B cell (primary cell): ENCODE measurements around the gene NPPC. TPM values are rescaled to one million over a fixed set of nuclear protein-coding genes. Genes with fewer than 3 reads are reported as not detected.

ENCODE experiments used
- ATAC-seq: fragments of 200-7000 bp; cut with Tn5 transposase; one replicate; pipeline ENCODE4 v1.10.0; 2021; ENCODE audit warnings: low read depth, mild to moderate bottlenecking, moderate number of reproducible peaks, moderate library complexity
- CTCF ChIA-PET: fragments of 350-600 bp; sonication (Branson Sonifier 250); formaldehyde crosslinking; loops from one replicate; lab custom pipeline; 2021; ENCODE audit warnings: antibody characterized with exemption, inconsistent platforms; lab: Charles Lee
- POLR2A ChIA-PET: fragments of 350-600 bp; sonication (Branson Sonifier 250); formaldehyde crosslinking; loops from one replicate; lab custom pipeline; 2021; ENCODE audit warnings: antibody characterized with exemption; lab: Charles Lee
- DNase-seq: peaks from one replicate; pipeline ENCODE4 v3.0.0; 2013
- H2AFZ ChIP-seq: 2 replicates; pipeline ENCODE4 v1.6.1; 2012; ENCODE audit warnings: mild to moderate bottlenecking, low read depth, low read length; ENCODE audit not compliant: insufficient read depth, poor library complexity, severe bottlenecking
- H3K27ac ChIP-seq, 2 donors: 1 replicate in 1 of 2; 2 replicates in 1 of 2; pipeline ENCODE4 v1.5.1; 2012 to 2013; ENCODE audit warnings: low read length in 2 of 2, mild to moderate bottlenecking in 2 of 2, moderate library complexity in 1 of 2
- H3K27me3 ChIP-seq, 4 experiments: fragments of 200-600 bp in 1 of 4; sonication (generic) in 1 of 4; replicated peaks in 1 of 4; 1 replicate in 2 of 4; 2 replicates in 2 of 4; pipeline versions ENCODE4 v1.6.1 to v1.7.0; 2013 to 2016; ENCODE audit warnings: low read length in 3 of 4, mild to moderate bottlenecking in 2 of 4, mixed read lengths in 1 of 4, moderate library complexity in 1 of 4; ENCODE audit not compliant: insufficient read depth in 4 of 4, control insufficient read depth in 3 of 4; ENCODE audit errors: control extremely low read depth in 1 of 4
- H3K36me3 ChIP-seq, 2 experiments: replicated peaks in 1 of 2; 1 replicate in 1 of 2; 2 replicates in 1 of 2; pipeline versions ENCODE4 v1.6.1 to v1.7.1; 2013; ENCODE audit warnings: low read length in 1 of 2; ENCODE audit not compliant: insufficient read depth in 2 of 2, control insufficient read depth in 1 of 2; ENCODE audit errors: control extremely low read depth in 1 of 2, extremely low read depth in 1 of 2
- H3K4me1 ChIP-seq, 2 donors: fragments of 200-600 bp in 1 of 2; sonication (generic) in 1 of 2; 1 replicate in 1 of 2; 2 replicates in 1 of 2; pipeline versions ENCODE4 v1.5.1 to v1.6.1; 2013 to 2017; ENCODE audit warnings: low read length in 2 of 2; ENCODE audit not compliant: control insufficient read depth in 2 of 2, insufficient read depth in 2 of 2
- H3K4me2 ChIP-seq: replicated peaks from 2 replicates; pipeline ENCODE3; 2012; ENCODE audit warnings: mild to moderate bottlenecking, low read depth, low read length; ENCODE audit not compliant: poor library complexity, severe bottlenecking
- H3K4me3 ChIP-seq, 5 experiments: fragments of 200-600 bp in 1 of 5; sonication (generic) in 1 of 5; 1 replicate in 3 of 5; 2 replicates in 2 of 5; pipeline versions ENCODE4 v1.5.1 to v1.7.0; 2011 to 2016; ENCODE audit warnings: low read length in 4 of 5, mild to moderate bottlenecking in 4 of 5, low read depth in 2 of 5, control low read depth in 1 of 5, moderate library complexity in 1 of 5; ENCODE audit not compliant: insufficient read depth in 1 of 5; ENCODE audit errors: control extremely low read depth in 1 of 5, extremely low read depth in 1 of 5
- H3K79me2 ChIP-seq: fragments of 200-600 bp; sonication (generic); one replicate; pipeline ENCODE4 v1.6.0; 2016; ENCODE audit warnings: low read length; ENCODE audit not compliant: control insufficient read depth, insufficient read depth
- H3K9ac ChIP-seq: fragments of 200-600 bp; sonication (generic); 2 replicates; pipeline ENCODE4 v1.6.1; 2017; ENCODE audit warnings: mild to moderate bottlenecking, low read length, moderate library complexity
- H3K9me3 ChIP-seq, 3 donors: one replicate each; pipeline versions ENCODE4 v1.6.1 to v1.7.1; 2013; ENCODE audit warnings: low read length in 2 of 3; ENCODE audit not compliant: control insufficient read depth in 2 of 3, insufficient read depth in 1 of 3; ENCODE audit errors: control extremely low read depth in 1 of 3
- H4K20me1 ChIP-seq: 2 replicates; pipeline ENCODE4 v1.6.0; 2012; ENCODE audit warnings: mild to moderate bottlenecking, low read length; ENCODE audit not compliant: insufficient read depth, control insufficient read depth, poor library complexity, severe bottlenecking
- H3K27ac Mint-ChIP-seq: one replicate; pipeline ENCODE4 v1.8.0; 2021; ENCODE audit warnings: mixed read lengths
- H3K27me3 Mint-ChIP-seq: one replicate; pipeline ENCODE4 v1.8.0; 2021; ENCODE audit warnings: mixed read lengths
- H3K4me1 Mint-ChIP-seq: one replicate; pipeline ENCODE4 v1.8.0; 2021; ENCODE audit warnings: mixed read lengths
- H3K4me3 Mint-ChIP-seq: one replicate; pipeline ENCODE4 v1.8.0; 2021; ENCODE audit warnings: mixed read lengths
- H3K9me3 Mint-ChIP-seq: one replicate; pipeline ENCODE4 v1.8.0; 2022; ENCODE audit warnings: mixed read lengths; ENCODE audit not compliant: insufficient read depth
- EZH2 ChIP-seq: IDR thresholded peaks from 2 replicates; pipeline ENCODE4 v1.6.1; 2012; ENCODE audit warnings: borderline replicate concordance, low read depth, mild to moderate bottlenecking, moderate library complexity, low read length; ENCODE audit not compliant: insufficient read depth, poor library complexity, severe bottlenecking
- WGBS: methylation state at CpG from one replicate; pipeline ENCODE4 v1.1.5; 2013; ENCODE audit warnings: missing lambda C conversion rate; ENCODE audit not compliant: insufficient coverage; 5-methylcytosine and 5-hydroxymethylcytosine counted together
- intact Hi-C: fragments of 100-400 bp; cut with micrococcal nuclease; formaldehyde crosslinking; loops from one replicate; pipeline ENCODE4 v1.10.0; 2022
- polyA plus RNA-seq: library from polyadenylated mRNA; depleted of rRNA; stranded (reverse); fragments of >200 nt; gene quantifications from 2 replicates; pipeline ENCODE4 v1.2.3, GENCODE V29; 2012
- total RNA-seq, 2 donors: library from RNA; stranded (reverse); fragments of 120-200 nt in 1 of 2; gene quantifications; 1 replicate in 1 of 2; 2 replicates in 1 of 2; pipeline versions ENCODE4 v1.2.3 to v1.2.4, GENCODE V29; 2013 to 2022
- TF ChIP-seq, protein P1 (sequence below): fragments of 200-600 bp; IDR thresholded peaks from one replicate; pipeline ENCODE4 v1.8.0; 2022; ENCODE audit warnings: antibody characterized with exemption, mild to moderate bottlenecking

The NPPC gene
- total and polyA plus RNA-seq, 2 donors (not counting 1 experiment from before 2014, with no cell fraction given) = 0.33 to 0.71 TPM

DNA sequence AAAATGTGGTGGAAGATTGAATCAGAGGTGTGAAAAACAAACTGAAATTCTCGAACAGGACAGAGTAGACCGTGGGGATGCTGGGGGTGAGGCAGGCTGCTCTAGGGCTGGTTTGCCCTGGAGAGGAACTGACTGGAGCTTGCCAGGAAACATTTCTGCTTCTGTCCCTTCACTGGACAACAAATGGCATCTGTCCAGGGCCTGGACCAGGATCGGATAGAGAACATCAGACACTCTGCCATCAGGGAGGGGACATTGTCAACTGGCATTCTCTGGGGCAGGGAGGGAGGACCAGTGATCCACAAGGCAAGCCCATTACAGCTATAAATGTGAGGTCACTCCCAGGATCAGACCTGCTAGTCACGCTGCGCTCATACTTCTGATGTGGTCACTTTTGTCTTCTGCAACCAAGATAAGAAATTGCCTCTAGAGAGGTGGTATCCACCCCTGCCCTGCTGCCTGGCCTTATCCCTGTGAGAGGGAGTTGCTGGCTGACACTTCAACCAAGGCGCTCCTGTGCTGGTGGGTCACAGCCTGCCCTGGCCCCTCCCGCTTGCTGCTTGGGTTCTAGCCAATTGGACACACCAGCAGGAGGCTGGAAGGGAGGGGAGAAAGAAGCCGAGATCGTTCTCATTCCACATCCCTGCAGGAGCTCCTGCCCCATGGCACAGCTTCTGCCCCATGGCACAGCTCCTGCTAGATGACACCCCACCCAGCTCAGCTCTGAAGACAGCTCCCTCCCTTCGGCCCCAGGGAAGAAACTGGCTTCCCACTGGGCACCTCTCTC lies 8.7 kb downstream of the NPPC start:
- TF ChIP-seq, protein P1, sequence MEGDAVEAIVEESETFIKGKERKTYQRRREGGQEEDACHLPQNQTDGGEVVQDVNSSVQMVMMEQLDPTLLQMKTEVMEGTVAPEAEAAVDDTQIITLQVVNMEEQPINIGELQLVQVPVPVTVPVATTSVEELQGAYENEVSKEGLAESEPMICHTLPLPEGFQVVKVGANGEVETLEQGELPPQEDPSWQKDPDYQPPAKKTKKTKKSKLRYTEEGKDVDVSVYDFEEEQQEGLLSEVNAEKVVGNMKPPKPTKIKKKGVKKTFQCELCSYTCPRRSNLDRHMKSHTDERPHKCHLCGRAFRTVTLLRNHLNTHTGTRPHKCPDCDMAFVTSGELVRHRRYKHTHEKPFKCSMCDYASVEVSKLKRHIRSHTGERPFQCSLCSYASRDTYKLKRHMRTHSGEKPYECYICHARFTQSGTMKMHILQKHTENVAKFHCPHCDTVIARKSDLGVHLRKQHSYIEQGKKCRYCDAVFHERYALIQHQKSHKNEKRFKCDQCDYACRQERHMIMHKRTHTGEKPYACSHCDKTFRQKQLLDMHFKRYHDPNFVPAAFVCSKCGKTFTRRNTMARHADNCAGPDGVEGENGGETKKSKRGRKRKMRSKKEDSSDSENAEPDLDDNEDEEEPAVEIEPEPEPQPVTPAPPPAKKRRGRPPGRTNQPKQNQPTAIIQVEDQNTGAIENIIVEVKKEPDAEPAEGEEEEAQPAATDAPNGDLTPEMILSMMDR = no peak
- TF ChIP-seq EZH2 = no peak
- Mint-ChIP-seq H3K4me3 (no peak overlapping the region), H3K27ac (no peak overlapping the region), H3K4me1 (no peaks in the 10 kb centered on the region), H3K27me3 (peaks cover 11% of the 10 kb centered on the region), H3K9me3 (no peaks in the 10 kb centered on the region)
- H3K4me2 ChIP-seq = no peak overlapping the region
- H3K9me3 ChIP-seq = no peaks in the 10 kb centered on the region
- H3K4me1 ChIP-seq = no peaks in the 10 kb centered on the region
- no peaks in the 10 kb centered on the region for H4K20me1 ChIP-seq
- POLR2A ChIA-PET = no interaction called here
- H3K36me3 ChIP-seq = no peaks in the 10 kb centered on the region
- peaks cover 0 to 3% (median 0%) of the 10 kb centered on the region in 4 experiments for H3K27me3 ChIP-seq
- ATAC-seq (no peak), DNase-seq (no peak)
- no peaks in the 10 kb centered on the region for H3K79me2 ChIP-seq
- H3K27ac ChIP-seq = no peak overlapping the region
- no peak overlapping the region for H3K9ac ChIP-seq
- 90% methylated on average over 8 of the region's 10 CpGs for WGBS
- H3K4me3 ChIP-seq = no peak overlapping the region
- CTCF ChIA-PET = interaction anchor here (1.5 kb wide), 1 partner anchor 13 kb away, joined by 3 read pairs; no protein-coding TSS in a partner anchor
- no peak overlapping the region for H2AFZ ChIP-seq
- intact Hi-C loops = no loop called here

DNA sequence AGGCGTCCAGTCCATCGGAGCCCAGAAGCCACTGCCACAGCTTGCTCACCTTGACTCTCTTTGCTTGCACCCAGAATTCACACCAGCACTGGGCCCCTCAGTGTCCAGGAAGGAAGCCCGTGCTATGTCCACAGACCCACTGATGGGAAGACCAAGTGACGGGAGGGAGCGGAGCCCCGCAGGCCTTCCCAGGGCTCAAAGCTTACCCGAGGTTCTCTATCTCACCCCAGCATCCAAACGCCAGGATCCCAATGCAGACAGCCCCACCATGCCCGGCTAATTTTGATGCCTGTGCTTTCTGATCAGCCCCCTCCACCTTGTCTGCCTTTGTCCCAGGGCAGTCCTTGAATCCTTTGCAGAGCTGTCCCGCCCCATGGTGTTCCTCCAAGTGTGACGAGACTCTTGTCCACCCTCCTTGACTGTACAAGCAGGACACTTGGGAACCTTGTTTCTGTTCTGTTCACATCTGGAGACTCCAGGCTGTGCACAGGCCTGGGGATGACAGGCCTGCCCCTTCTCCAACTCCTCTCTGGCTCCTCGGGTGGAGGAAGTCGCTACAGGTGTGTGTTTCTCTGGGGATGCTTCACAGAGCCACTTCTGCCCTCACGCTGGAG lies 12.0 kb downstream of the NPPC start:
- Histone ChIP-seq H3K4me3 (no peak overlapping the region), H3K79me2 (no peaks in the 10 kb centered on the region), H3K4me2 (no peak overlapping the region), H3K9me3 (no peaks in the 10 kb centered on the region), H2AFZ (no peak overlapping the region), H3K27me3 (no peaks in the 10 kb centered on the region), H3K4me1 (peaks cover 4 to 5% of the 10 kb centered on the region in 2 donors), H4K20me1 (no peaks in the 10 kb centered on the region), H3K27ac (no peak overlapping the region), H3K9ac (no peak overlapping the region), H3K36me3 (no peaks in the 10 kb centered on the region)
- H3K4me3 Mint-ChIP-seq = no peak overlapping the region
- intact Hi-C loops = no loop called here
- peaks cover 7% of the 10 kb centered on the region for H3K4me1 Mint-ChIP-seq
- DNase-seq = no peak
- ChIA-PET POLR2A (no interaction called here), CTCF (no interaction called here)
- peaks cover 8% of the 10 kb centered on the region for H3K27me3 Mint-ChIP-seq
- no peaks in the 10 kb centered on the region for H3K9me3 Mint-ChIP-seq
- WGBS = 86% methylated on average over 9 of the region's 14 CpGs
- no peak for ATAC-seq
- H3K27ac Mint-ChIP-seq = no peak overlapping the region
- TF ChIP-seq, protein P1 = no peak
- no peak for TF ChIP-seq EZH2
